GM12878 (cell line): ENCODE data around the gene TMTC1. TPM values are rescaled to one million over a fixed set of nuclear protein-coding genes. Genes with fewer than 3 reads are reported as not detected.

ENCODE experiments used
- ATAC-seq: fragments of 200-7000 bp; cut with Tn5 transposase; 3 replicates; pipeline ENCODE4 v1.9.1; 2020; ENCODE audit warnings: mild to moderate bottlenecking, moderate library complexity
- BruUV-seq: library from RNA; stranded (reverse); fragments of 400-500 nt; replicated peaks from 2 replicates; lab custom pipeline; 2021; lab: Mats Ljungman, UMichigan
- CTCF ChIA-PET: fragments of 300-600 bp; sonication (Branson Sonifier 250); formaldehyde crosslinking; extraction: SDS; loops from one replicate; lab custom pipeline; 2021; ENCODE audit warnings: inconsistent platforms; lab: Yijun Ruan, JAX
- POLR2A ChIA-PET: fragments of 350-600 bp; formaldehyde crosslinking; extraction: SDS; loops from one replicate; lab custom pipeline; 2021; ENCODE audit warnings: inconsistent platforms; lab: Charles Lee
- RAD21 ChIA-PET: fragments of 300-600 bp; sonication (Branson Sonifier 250); formaldehyde crosslinking; loops from one replicate; lab custom pipeline; 2023; ENCODE audit warnings: antibody characterized with exemption; ENCODE audit not compliant: unreplicated experiment; lab: Charles Lee
- SMC1A ChIA-PET: fragments of 300-600 bp; sonication (Branson Sonifier 250); formaldehyde crosslinking; loops from one replicate; lab custom pipeline; 2023; ENCODE audit not compliant: unreplicated experiment, uncharacterized antibody; lab: Charles Lee
- DNase-seq: peaks from one replicate; pipeline ENCODE4 v3.0.0-alpha.2; 2011; ENCODE audit warnings: low read depth, low spot score
- FAIRE-seq: peaks from 3 replicates; lab custom pipeline; 2011; peaks lifted over from hg19 to GRCh38; lab: Jason Lieb, UNC
- H2AFZ ChIP-seq: 2 replicates; pipeline ENCODE4 v1.6.0; 2011; ENCODE audit warnings: low read depth, low read length, control low read depth; ENCODE audit not compliant: control insufficient read depth
- H3K27ac ChIP-seq: 2 replicates; pipeline ENCODE4 v1.5.1; 2011; ENCODE audit warnings: control low read depth; ENCODE audit not compliant: control insufficient read depth, insufficient read depth
- H3K27me3 ChIP-seq, 2 experiments: replicated peaks in 1 of 2; 2 replicates each; pipeline versions ENCODE4 v1.6.0 to v1.6.1; 2011; ENCODE audit warnings: low read length in 1 of 2; ENCODE audit not compliant: control insufficient read depth in 2 of 2, insufficient read depth in 2 of 2
- H3K36me3 ChIP-seq, 2 experiments: 2 replicates each; pipeline ENCODE4 v1.5.1; 2011; ENCODE audit warnings: low read length in 1 of 2; ENCODE audit not compliant: control insufficient read depth in 2 of 2, insufficient read depth in 2 of 2
- H3K4me1 ChIP-seq: 2 replicates; pipeline ENCODE4 v1.6.1; 2011; ENCODE audit warnings: mild to moderate bottlenecking, low read length, moderate library complexity, mixed read lengths; ENCODE audit not compliant: control insufficient read depth, insufficient read depth
- H3K4me2 ChIP-seq: 2 replicates; pipeline ENCODE4 v1.6.0; 2011; ENCODE audit warnings: control low read depth; ENCODE audit not compliant: control insufficient read depth, insufficient read depth
- H3K4me3 ChIP-seq: fragments of 200-600 bp; sonication (generic); 2 replicates; pipeline ENCODE4 v1.5.1; 2016
- H3K79me2 ChIP-seq: 2 replicates; pipeline ENCODE4 v1.6.0; 2011; ENCODE audit warnings: low read length; ENCODE audit not compliant: control insufficient read depth, insufficient read depth
- H3K9ac ChIP-seq: 2 replicates; pipeline ENCODE4 v1.8.0; 2011; ENCODE audit warnings: low read length, control low read depth, mixed read lengths; ENCODE audit not compliant: control insufficient read depth, insufficient read depth
- H3K9me3 ChIP-seq: replicated peaks from 3 replicates; pipeline ENCODE4 v1.5.1; 2011; ENCODE audit warnings: mild to moderate bottlenecking, low read length; ENCODE audit not compliant: control insufficient read depth, insufficient read depth
- H4K20me1 ChIP-seq: 2 replicates; pipeline ENCODE4 v1.6.0; 2011; ENCODE audit not compliant: control insufficient read depth, insufficient read depth
- ATF7 ChIP-seq: fragments of 450-650 bp; IDR thresholded peaks from 2 replicates; pipeline ENCODE4 v1.6.1; 2016; ENCODE audit warnings: low read depth, mild to moderate bottlenecking
- CHD2 ChIP-seq: IDR thresholded peaks from 2 replicates; pipeline ENCODE4 v1.6.1; 2011; ENCODE audit warnings: low read depth, low read length, improper control_type of control experiment, borderline replicate concordance
- CHD4 ChIP-seq: fragments of 200-600 bp; sonication (generic); IDR thresholded peaks from 2 replicates; pipeline ENCODE4 v1.6.1; 2016; ENCODE audit warnings: mild to moderate bottlenecking
- ESRRA ChIP-seq: IDR thresholded peaks from 2 replicates; pipeline ENCODE4 v1.6.1; 2012; ENCODE audit warnings: mild to moderate bottlenecking, low read length, improper control_type of control experiment
- GATAD2B ChIP-seq: fragments of 450-650 bp; conservative IDR thresholded peaks from 2 replicates; pipeline ENCODE4 v1.6.1; 2017; ENCODE audit warnings: low read depth, mild to moderate bottlenecking, moderate library complexity
- IKZF1 ChIP-seq: fragments of 450-650 bp; conservative IDR thresholded peaks from 2 replicates; pipeline ENCODE4 v1.6.1; 2017; ENCODE audit warnings: antibody characterized with exemption, mild to moderate bottlenecking
- IKZF2 ChIP-seq, 2 experiments: fragments of 450-650 bp; IDR thresholded peaks; 2 replicates each; pipeline ENCODE4 v1.6.1; 2017; ENCODE audit warnings: mild to moderate bottlenecking in 2 of 2, moderate library complexity in 2 of 2
- MXI1 ChIP-seq: fragments of 150-350 bp; IDR thresholded peaks from 2 replicates; pipeline ENCODE4 v1.6.1; 2011; ENCODE audit warnings: low read depth, mild to moderate bottlenecking, inconsistent platforms, low read length, improper control_type of control experiment
- NR2C1 ChIP-seq: fragments of 450-650 bp; IDR thresholded peaks from 2 replicates; pipeline ENCODE4 v1.6.1; 2017; ENCODE audit warnings: antibody characterized with exemption, mild to moderate bottlenecking, moderate library complexity
- NR2F1 ChIP-seq: fragments of 450-650 bp; conservative IDR thresholded peaks from 2 replicates; pipeline ENCODE4 v1.6.1; 2017; ENCODE audit warnings: mild to moderate bottlenecking
- SP1 ChIP-seq: IDR thresholded peaks from one replicate; pipeline ENCODE4 v1.6.1; 2011; ENCODE audit warnings: low read depth, low read length
- TBL1XR1 ChIP-seq: IDR thresholded peaks from 2 replicates; pipeline ENCODE4 v1.6.1; 2012; ENCODE audit warnings: low read depth, low read length, improper control_type of control experiment
- YBX1 ChIP-seq: fragments of 450-650 bp; IDR thresholded peaks from 2 replicates; pipeline ENCODE4 v1.6.1; 2016; ENCODE audit warnings: antibody characterized with exemption
- WGBS: methylation state at CpG from one replicate; pipeline ENCODE4 v1.1.6; 2016; ENCODE audit warnings: low lambda C conversion rate; ENCODE audit not compliant: insufficient replicate concordance, insufficient coverage; ENCODE audit errors: missing lambda C conversion rate; 5-methylcytosine and 5-hydroxymethylcytosine counted together
- in situ Hi-C: fragments of 300-500 bp; cut with MboI; formaldehyde crosslinking; loops from 9 replicates; pipeline ENCODE4 v1.14.3; 2018; ENCODE audit warnings: mixed read lengths
- intact Hi-C: fragments of 100-400 bp; cut with micrococcal nuclease; formaldehyde crosslinking; loops from one replicate; pipeline ENCODE4 v1.14.2; 2022; ENCODE audit not compliant: unreplicated experiment
- polyA plus RNA-seq, 11 experiments: library from polyadenylated mRNA; depleted of rRNA in 4 of 11; unstranded in 6 of 11; stranded (reverse) in 5 of 11; fragments of >200 nt; fragmentation: Nextera tagmentation in 4 of 11; fragmentation: Illumina TruSeq in 1 of 11; extraction: Ambion mirVana in 4 of 11; extraction: Trizol in 1 of 11; gene quantifications; 1 replicate in 1 of 11; 2 replicates in 10 of 11; pipeline versions ENCODE4 v1.2.1 to v1.2.3, GENCODE V29; 2011 to 2016; ENCODE audit warnings: inconsistent platforms in 2 of 11, missing spikeins in 2 of 11, low read depth in 1 of 11
- total RNA-seq, 4 experiments: library from RNA; depleted of rRNA in 3 of 4; stranded (reverse); fragments of >200 nt in 3 of 4; fragmentation: Illumina TruSeq in 1 of 4; extraction: Trizol in 1 of 4; gene quantifications; 2 replicates each; pipeline versions ENCODE4 v1.2.1 to v1.2.3, GENCODE V29; 2013 to 2021
- TF ChIP-seq, protein P1 (sequence below): IDR thresholded peaks from 2 replicates; pipeline ENCODE4 v1.6.1; 2012; ENCODE audit warnings: low read depth, low read length, improper control_type of control experiment
- TF ChIP-seq, protein P2 (sequence below): fragments of 450-650 bp; IDR thresholded peaks from 2 replicates; pipeline ENCODE4 v1.6.1; 2017; ENCODE audit warnings: borderline replicate concordance
- TF ChIP-seq, protein P3 (sequence below): IDR thresholded peaks from 2 replicates; pipeline ENCODE4 v1.6.1; 2011; ENCODE audit warnings: low read depth, low read length, improper control_type of control experiment, borderline replicate concordance

The TMTC1 gene
- total and polyA plus RNA-seq, 10 of the 15 experiments (the other 5 are each of a cell fraction or from before 2014, with no cell fraction given) = 0.10 to 20.9 (median 0.57) TPM

DNA sequence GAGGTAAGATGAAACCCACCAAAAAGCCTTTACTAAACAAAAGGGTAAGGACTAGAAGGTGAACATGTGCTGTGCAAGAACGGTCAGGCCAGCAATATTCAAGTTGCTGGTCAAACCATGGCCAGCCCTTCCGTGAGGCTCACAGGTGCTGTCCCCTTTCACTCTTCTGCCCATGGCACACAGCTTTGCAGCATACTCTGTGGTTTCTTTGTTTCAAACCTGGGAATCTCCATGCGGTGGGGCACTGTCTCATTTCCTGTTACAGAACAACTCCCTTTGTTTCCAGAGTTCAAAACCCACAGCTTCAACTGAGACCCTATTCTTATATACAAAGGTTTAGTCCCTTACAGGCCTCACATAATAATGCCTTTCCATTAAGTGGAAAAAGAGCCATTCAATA, 284.5 kb downstream of the TMTC1 start:
- no peaks in the 10 kb centered on the region for H3K36me3 ChIP-seq
- no peak overlapping the region for H3K4me3 ChIP-seq
- H4K20me1 ChIP-seq = no peaks in the 10 kb centered on the region
- no TSS peak for BruUV-seq
- ChIA-PET SMC1A (interaction anchor here (0.7 to 1.2 kb wide), 3 partner anchors 12 to 278 kb away, joined by 3 read pairs; no protein-coding TSS in a partner anchor), RAD21 (no interaction called here), CTCF (interaction anchor here (1.0 kb wide), 1 partner anchor 15 kb away, joined by 3 read pairs; no protein-coding TSS in a partner anchor), POLR2A (no interaction called here)
- no peak for DNase-seq
- TF ChIP-seq, protein P1, sequence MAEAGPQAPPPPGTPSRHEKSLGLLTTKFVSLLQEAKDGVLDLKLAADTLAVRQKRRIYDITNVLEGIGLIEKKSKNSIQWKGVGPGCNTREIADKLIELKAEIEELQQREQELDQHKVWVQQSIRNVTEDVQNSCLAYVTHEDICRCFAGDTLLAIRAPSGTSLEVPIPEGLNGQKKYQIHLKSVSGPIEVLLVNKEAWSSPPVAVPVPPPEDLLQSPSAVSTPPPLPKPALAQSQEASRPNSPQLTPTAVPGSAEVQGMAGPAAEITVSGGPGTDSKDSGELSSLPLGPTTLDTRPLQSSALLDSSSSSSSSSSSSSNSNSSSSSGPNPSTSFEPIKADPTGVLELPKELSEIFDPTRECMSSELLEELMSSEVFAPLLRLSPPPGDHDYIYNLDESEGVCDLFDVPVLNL = no peak
- TF ChIP-seq IKZF1 (peak; percentile 39; the same call in 1 of the 2 replicates), IKZF2 (IDR thresholded peaks at IDR 0.05) (no peak)
- H3K79me2 ChIP-seq = no peaks in the 10 kb centered on the region
- H3K4me1 ChIP-seq = no peaks in the 10 kb centered on the region
- no peak overlapping the region for H3K27ac ChIP-seq
- intact Hi-C loops = no loop called here
- H3K9me3 ChIP-seq = no peaks in the 10 kb centered on the region
- no peak overlapping the region for H3K4me2 ChIP-seq
- no peak for FAIRE-seq
- H3K27me3 ChIP-seq = no peaks in the 10 kb centered on the region
- WGBS = 20% methylated on average over 3 of the region's 3 CpGs
- no peak overlapping the region for H2AFZ ChIP-seq
- no peak overlapping the region for H3K9ac ChIP-seq
- in situ Hi-C loops = no loop called here
- ATAC-seq = peak; percentile 59

DNA sequence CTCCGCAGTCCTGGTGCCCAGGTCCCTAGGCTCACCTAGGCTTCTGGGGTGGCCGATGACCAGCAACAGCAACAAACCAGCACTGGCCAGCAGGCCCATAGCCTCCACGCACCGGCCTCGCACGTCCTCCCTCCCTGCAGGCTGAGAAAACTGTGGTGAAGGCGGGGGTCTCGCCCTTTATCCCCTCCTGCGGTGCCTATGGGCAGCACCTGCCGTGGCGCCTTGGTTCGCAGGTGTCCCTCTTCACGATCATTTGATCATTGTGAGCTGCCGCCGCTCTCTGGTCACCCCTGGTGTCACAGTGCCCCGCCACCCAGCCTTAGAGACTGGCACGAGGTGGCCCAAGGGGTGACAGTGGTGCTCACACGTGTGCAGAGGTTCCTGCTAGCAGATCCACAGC, 286.2 kb downstream of the TMTC1 start, which contains the start of gene OVCH1:
OVCH1 (minus strand) TSS at position 99 of the 400 bp plus-strand sequence; CDS start at position 99, 0 bp downstream.
- no peaks in the 10 kb centered on the region for H3K27me3 ChIP-seq
- SMC1A ChIA-PET = interaction anchor here (1.1 kb wide), 1 partner anchor 13 kb away, joined by 3 read pairs; no protein-coding TSS in a partner anchor
- no peak within 1 kb of the TSS for H3K4me2 ChIP-seq
- H3K4me1 ChIP-seq = no peaks in the 10 kb centered on the region
- intact Hi-C loops = no loop called here
- no peak within 1 kb of the TSS for H2AFZ ChIP-seq
- no peak within 1 kb of the TSS for H3K9ac ChIP-seq
- H3K9me3 ChIP-seq = no peaks in the 10 kb centered on the region
- 48% methylated on average over 16 of the region's 18 CpGs for WGBS
- POLR2A ChIA-PET = no interaction called here
- BruUV-seq = no TSS peak
- H3K36me3 ChIP-seq = no peaks in the 10 kb centered on the region
- DNase-seq (no peak), ATAC-seq (no peak), FAIRE-seq (no peak)
- H3K4me3 ChIP-seq = no peak within 1 kb of the TSS
- H4K20me1 ChIP-seq = no peaks in the 10 kb centered on the region
- H3K79me2 ChIP-seq = no peaks in the 10 kb centered on the region
- in situ Hi-C loops = no loop called here
- H3K27ac ChIP-seq = no peak within 1 kb of the TSS
- CTCF ChIA-PET = no interaction called here
- RAD21 ChIA-PET = no interaction called here
- TF ChIP-seq CHD4 (no peak), GATAD2B (no peak), NR2F1 (no peak), SP1 (no peak), ATF7 (no peak), TBL1XR1 (no peak), CHD2 (no peak), YBX1 (no peak), MXI1 (no peak), NR2C1 (no peak), ESRRA (no peak)
- TF ChIP-seq, protein P2, sequence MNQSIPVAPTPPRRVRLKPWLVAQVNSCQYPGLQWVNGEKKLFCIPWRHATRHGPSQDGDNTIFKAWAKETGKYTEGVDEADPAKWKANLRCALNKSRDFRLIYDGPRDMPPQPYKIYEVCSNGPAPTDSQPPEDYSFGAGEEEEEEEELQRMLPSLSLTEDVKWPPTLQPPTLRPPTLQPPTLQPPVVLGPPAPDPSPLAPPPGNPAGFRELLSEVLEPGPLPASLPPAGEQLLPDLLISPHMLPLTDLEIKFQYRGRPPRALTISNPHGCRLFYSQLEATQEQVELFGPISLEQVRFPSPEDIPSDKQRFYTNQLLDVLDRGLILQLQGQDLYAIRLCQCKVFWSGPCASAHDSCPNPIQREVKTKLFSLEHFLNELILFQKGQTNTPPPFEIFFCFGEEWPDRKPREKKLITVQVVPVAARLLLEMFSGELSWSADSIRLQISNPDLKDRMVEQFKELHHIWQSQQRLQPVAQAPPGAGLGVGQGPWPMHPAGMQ = no peak
- TF ChIP-seq, protein P3, sequence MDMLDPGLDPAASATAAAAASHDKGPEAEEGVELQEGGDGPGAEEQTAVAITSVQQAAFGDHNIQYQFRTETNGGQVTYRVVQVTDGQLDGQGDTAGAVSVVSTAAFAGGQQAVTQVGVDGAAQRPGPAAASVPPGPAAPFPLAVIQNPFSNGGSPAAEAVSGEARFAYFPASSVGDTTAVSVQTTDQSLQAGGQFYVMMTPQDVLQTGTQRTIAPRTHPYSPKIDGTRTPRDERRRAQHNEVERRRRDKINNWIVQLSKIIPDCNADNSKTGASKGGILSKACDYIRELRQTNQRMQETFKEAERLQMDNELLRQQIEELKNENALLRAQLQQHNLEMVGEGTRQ = no peak
